Non-pigmented ciliary epithelial cell (primary cell): ENCODE data around the gene IRF9.

Source experiments
- DNase-seq: peaks from one replicate; pipeline ENCODE4 v3.0.0-alpha.2; 2010; ENCODE audit warnings: low read depth

IRF9 gene

DNA sequence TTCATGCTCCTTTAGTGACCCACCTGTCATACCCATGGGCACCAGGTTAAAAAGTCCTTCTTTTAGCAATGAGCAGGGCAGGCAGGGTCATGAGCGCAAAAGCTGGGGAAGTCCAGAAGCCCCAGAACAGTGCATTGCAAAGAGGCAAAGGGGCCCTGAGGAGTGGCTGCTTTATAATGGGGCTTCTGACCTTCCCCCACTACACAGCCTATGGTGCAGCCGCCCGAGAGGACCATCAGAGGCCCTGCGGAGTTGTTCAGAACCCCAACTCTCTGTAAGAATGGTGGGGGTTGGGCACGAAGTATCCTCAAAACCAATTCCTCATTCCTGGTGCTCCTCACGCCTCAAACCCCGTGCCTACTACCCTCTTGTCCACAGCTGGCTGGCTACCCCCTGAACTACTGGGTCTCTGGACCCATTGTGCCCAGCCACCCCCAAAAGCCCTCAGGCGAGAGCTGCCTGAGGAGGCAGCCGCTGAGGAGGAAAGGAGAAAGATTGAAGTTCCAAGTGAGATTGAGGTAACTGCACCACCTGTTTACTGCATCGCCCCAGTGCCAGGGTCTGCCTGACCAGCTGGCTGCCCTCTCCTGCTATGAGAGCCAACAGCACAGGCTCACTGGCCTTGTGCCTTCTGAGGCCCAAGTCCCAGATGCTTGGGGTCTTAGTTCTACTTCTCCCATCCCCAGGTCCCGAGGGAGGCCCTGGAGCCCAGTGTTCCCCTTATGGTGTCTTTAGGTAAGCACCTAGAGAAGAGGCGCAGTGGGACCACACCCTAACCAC is 17.5 kb downstream of the IRF9 start:
- no peak for DNase-seq

DNA sequence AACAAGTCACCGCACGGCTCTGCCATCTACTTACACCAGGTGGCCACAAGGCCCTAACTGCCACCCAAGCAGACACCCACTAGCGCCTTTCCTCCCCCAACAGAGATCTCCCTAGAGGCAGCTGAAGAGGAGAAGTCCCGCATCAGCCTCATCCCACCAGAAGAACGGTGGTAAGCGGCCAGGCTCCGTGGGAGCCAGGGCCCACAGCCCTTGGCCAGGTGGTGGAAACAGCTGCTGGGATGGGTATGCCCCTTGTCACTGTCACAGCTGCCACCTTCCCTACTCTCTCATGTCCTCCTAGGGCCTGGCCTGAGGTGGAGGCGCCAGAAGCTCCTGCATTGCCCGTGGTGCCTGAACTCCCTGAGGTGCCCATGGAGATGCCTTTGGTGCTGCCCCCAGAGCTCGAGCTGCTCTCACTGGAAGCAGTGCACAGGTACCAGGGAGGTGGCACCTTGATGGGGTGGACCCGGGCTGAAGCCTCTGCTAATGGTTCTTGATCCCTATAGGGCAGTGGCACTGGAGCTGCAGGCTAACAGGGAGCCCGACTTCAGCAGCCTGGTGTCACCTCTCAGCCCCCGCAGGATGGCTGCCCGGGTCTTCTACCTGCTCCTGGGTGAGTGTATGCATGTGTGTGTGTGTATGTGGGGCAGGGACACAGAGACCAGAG is 18.4 kb downstream of the IRF9 start:
- no peak for DNase-seq

DNA sequence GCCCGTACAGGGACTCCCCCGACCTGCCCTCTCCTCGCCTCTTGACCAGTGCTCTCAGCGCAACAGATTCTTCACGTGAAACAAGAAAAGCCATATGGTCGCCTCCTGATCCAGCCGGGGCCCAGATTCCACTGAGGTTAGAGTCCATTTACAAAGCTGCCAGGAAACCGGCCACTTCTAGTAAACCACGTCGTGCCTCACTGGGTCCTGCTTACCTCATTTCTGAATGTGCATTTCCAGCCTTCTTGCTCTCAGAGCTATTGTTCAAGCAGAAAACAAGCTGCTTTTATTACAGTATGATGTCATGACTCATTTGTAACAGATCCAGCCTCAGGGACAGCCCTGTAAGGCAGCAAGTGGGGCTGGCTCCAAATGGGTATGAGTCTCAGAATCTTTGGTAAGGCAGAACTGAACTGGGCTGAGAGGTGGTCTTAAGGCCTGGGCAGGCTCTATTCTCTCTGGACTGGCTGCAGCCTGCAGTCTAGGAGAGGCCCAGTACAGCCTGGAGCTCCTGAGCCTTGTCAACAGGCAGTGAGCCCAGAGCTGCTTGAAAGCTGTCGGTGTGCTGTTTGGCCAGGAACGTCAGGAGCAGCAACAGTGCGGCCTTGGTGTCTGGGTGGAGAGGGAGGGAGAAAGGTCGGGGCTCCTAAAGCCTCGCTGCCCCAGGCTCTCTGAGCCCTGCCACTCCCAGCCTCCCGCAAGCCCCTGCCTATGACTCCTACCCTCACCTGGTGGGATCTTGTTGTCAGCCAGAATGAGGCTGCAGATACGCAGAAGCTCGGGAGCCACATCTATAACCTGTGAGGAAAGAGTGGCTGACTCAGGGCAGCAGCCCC is 19.1 kb downstream of the IRF9 start:
- peak; percentile 60 for DNase-seq

DNA sequence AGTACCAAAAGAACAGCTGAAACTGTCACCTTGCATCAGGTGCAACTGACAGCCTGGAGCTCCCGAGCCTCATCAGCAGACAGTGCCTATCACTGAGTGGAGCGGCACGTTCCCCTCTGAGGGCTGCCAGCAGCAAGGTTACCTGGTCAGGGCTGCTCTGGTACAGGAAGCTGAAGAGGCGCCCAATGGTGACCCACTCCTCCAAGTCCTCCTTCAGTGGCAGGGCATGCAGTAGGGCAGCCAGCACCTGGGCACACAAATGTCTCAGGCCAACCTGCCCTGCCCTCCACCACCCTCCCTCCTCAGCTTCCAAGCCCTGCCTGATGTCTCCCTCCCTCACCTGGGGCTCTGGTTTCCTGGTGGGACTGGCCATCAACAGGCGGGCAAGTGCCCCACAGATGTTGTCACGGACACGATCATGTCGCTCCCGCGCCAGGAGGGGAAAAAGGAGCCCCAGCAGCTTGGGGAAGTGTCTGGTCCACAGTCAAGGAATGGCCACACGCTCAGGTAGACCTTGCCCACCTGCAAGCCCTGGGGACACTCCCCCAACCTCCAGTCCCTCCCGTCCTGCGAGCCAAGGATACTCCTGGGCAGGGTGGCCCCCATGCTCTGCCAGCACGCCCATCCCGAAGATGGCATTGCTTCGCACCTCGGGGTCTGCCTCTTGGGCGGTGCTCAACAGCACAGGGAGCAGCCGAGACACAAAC is 20.5 kb downstream of the IRF9 start:
- no peak for DNase-seq

DNA sequence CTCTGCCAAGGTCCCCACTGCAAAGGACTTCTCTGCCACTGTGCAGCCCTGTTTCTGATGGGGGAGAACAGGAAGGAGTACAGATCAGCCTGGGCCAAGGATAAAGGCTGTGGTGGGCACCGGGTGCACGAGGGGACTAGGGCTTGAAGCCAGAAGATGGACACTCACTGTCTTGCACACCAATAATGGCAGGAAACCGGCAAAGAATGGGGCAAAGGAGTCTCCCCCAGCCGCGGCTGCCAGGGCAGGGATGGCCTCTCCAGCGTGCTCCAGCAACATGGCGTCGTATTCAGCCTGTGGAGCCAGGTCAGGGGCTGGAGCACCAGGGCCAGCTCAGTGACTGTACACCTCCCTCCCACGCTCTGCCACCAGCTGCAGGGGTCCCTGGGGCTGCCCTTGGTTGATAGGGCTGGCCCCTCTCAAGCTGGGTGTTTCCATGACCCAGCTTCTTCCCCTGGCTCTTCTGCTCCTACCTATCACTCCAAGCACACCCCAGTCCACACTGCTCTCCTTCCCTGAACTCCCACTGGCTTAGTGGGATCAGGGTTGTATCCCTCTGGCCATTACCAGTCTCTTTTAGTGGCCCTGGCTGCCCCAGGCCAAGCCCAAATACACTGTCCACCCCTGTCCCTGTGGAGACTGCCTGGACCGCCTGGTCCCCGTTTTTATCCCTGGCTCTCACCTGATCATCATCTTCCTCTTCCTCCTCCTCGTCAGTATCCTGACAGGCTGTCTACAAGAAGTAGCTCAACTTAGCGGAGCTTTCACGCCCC is 21.2 kb downstream of the IRF9 start:
- DNase-seq, result no peak

DNA sequence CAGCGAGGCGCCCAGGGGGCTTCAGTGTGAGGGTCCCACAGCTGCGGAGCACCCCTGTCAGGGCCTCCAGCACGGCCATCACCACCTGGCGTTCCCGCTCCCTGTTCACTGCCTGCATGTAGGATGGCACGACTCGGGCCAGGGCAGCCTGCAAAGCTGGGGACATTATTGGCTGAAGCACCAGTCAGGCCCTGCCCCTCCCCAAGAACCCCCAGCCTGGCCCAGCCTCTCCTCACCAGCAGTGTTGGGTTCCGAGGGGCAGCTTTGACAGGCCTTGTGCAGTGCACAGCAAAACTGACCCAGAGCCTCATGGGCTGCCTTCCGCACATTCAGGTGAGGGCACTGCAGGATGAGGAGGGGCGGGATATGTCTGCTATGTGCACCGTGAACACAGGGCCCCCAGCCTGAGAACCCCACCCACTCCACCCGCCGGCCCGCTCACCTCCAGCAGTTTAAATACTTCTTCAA is 22.0 kb downstream of the IRF9 start:
- DNase-seq, result no peak

DNA sequence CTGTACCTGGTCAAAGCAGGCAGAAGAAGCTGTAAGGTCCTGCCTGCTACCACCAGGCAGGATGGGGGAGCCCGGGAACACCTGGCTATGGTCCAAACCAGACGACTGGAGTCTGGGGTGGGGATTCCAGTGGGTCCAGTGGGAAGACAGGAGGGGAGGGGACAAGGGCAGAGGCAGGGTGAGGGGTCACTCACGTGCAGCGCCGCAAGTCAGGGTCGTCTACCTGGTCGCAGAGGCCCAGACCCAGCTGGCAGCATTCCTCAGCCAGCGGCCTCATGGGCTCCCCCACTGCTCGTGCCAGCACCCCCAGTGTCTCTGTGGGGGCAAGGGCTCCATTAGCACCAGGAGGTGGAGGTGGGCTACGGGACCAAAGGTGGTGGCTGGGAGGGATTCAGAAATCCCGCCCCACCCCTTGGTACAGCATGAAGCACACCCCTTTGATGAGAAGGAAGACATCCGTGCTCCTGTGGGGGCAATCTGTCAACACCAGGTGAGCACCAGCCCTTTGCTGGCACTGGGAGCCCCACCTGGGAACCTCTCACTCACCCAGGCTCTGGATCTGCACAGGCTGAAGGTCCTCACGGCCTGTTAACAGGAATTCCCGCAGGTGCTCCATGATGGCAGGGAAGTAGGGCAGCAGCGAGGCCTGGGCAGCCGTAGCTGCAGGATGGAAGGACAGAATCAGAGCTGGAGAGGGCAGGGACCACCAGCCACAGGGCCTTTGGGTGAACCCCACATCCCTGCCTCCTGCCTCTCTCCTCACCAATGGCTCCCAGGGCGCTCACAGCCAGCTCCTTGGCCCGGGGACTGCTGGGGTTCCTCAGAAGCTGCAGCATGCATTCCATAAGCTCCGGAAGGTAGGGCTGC is 23.3 kb downstream of the IRF9 start:
- no peak for DNase-seq

DNA sequence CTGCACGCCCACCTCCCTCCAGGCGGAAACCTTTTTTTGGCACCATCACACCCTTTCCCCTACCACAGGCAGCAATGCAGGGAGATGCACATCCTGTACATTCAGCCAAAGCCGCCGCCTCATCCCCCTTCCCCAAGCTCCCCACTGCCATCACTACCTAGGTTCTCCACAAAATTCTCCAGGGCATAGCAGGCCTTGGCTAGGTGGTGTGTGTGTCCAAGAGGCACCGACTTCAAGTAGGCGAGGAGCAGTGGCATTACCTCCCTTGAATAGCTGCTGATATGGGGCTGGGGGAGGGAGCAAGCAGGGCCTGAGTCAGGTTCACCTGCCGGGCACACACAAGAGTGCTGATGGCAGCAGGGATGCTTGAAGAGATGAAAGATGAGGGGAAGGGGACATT is 24.0 kb downstream of the IRF9 start:
- no peak for DNase-seq

DNA sequence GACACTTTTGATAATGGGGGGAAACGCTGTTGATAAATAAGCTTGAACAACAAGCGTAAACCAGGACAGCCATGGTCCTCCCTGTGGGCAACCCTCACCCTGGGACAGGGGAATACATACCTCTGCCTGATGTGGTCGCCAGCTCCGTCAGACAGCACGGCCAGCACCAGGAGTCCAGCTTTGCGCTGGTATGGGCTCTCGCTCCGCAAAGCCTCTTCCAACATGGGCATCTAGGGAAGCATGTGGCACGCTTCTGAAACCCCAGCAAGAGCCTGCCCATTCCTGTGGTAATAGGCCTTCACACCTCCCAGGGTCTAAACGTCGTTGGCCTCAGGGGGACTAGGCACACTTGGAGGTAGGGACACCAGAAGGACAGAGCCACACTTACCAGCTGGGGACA is 24.7 kb downstream of the IRF9 start:
- DNase-seq, result no peak

DNA sequence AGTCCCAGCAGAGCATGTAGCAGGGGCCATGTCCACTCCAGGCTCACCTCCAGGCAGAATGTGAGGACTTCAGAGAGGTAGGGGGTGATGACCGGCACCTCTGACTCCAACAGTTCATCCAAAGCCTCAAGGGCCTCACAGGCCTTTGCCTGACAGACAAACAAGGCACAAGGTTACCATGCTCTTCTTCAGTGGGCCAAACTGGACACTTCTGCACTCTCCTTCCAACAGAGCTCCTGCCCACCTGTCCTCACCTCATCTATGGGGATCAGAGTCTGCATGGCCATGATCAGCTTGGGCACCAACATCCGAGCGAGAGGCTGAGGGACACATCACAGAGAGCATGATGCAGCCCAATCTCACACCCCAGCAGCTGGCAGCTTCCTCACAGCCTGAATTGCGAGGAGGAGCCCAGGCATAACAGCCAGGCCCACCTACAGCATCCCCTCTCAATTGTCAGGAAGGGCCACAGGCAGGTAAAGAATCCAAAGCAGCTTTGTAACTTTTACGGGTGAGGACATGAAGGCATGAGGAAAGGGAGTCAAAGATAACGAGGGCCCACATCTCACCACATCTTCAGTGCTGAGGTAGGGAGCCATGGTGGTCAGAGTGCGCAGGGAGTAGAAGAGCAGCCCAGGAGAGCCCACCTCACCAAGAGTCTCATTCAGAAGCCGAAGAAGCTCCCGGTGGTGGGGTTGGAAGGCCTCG is 25.9 kb downstream of the IRF9 start:
- no peak for DNase-seq

DNA sequence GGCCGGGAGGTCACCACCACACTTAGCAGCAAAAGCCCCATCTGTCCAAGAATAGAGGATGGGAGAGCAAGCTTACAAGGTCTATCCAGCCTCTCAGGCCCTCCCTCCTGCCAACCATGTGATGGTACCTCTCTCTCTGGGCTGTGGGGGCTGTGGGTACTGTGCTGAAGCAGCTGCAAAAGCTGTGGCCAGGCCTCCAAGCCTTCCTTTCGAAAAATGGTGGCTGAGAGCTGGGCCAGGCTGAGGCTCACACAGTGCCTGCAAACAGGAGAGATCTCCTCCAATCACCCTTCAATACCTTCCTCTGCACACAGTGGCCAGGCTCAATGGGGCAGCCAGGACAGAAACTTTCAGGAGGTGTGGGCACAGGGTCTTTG is 26.5 kb downstream of the IRF9 start:
- no peak for DNase-seq

DNA sequence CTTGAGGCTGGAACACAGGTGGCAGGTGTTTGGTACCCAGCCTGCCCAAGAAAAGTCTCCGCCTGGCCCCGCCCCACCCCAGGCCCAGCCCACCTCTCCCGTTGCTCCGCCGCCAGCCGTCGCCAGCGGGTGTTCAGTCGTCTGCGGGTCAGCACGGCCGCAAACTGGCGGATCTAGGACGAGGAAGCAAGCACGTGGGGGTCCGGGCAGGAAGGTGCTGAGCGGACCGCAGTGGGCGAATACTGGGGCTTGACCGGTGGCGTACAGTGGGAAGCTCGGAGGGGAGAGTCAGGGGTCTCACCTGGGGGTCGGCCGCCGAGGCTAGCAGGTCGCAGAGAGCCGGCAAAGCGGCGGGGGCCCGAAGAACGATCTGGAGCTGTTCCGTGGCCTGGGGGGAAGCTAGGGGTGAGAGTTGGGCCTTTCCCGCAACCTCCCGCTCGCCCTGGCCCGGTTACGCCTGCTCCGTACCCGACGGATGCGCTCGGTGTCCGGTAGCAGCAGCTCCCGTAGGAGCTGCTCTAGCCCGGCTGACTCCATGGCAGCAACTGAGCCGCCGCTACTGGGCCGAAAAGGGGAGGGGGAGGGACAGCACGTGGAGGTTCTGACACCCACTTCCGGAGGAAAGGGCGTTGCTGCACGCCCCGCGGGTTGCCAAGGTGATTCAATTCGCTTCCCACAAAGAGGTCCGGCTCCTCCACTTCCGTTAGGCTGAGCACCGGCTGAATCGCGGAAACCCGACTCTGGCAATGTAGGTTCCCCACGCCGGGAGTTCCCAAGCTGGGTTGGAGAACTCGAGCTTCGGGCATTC is 27.4 kb downstream of the IRF9 start, which contains the start of gene IPO4:
IPO4 (minus strand) TSS at position 566 of the 808 bp plus-strand sequence; CDS start at position 537, 29 bp downstream.
- peak; percentile 92 for DNase-seq

DNA sequence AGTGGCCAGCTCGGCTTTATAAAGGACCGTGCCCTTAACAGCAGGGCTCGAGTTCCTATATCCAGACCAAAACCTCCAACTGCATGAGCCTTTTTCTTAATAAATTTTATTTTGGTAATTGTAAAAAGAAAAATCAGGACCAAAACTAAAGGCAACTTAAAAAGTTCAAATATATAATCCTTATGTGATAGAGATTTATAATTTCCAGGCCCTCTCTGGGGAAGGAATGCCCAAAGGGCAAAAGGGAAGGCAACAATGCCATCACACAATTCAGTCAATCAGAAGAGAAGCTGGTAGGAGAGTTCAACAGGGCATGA is 28.0 kb downstream of the IRF9 start:
- no peak for DNase-seq

DNA sequence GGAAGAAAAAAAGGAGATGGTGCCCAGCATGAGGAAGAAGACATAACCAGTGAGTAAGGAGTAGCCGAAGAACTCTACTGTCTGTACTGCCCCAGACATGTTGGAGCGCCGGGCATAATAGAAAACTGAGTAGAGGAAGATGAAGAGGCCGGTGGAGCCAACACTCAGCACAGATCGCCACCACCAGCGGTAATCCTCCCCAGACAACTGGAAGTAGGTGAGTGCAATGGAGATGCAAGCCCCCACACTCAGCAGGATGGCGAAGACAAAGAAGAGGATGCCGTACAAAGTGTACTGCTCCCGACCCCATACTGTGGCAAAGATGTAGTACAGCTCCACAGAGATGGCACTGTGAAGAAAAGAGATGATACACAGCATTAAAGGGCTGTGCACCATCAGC is 28.4 kb downstream of the IRF9 start:
- DNase-seq, result no peak

DNA sequence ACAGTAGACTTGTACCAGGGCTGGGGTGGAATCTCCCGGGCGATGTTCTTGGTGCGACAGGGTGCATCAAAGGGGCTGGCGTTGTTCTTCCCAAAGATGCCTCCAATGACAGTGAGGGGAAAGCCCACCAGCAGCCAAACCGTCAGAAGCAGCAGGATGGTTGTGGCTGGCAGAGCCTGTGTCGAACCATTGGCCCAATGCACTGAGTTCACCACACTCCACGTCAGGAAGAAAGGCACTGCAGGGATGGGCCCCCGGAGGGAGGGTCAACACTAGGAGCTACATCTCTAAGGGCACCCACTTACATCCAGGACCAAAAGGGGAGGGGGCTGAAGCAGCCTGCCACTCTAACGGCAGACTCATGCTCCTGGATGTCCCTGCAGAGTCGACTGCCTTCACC is 29.4 kb downstream of the IRF9 start:
- no peak for DNase-seq

DNA sequence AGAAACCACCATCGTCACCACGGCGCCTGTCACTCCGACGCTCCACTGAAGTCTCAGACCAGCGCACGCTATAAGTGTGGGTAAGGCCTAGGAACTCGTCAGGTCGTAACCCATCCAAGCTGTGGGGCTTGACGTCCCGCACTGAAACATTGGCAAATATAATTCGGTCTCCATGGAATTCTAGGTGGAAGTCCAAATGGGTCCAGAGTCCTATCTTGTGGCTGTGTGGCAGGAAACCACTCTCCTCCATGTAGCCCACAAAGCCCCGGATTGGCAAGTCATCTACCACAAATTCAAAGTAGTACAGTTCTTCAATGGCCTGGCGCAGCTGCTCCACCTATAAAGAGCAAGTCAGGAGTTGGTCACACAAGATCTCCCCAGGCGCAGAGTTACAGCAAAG is 31.9 kb downstream of the IRF9 start:
- DNase-seq, result no peak

DNA sequence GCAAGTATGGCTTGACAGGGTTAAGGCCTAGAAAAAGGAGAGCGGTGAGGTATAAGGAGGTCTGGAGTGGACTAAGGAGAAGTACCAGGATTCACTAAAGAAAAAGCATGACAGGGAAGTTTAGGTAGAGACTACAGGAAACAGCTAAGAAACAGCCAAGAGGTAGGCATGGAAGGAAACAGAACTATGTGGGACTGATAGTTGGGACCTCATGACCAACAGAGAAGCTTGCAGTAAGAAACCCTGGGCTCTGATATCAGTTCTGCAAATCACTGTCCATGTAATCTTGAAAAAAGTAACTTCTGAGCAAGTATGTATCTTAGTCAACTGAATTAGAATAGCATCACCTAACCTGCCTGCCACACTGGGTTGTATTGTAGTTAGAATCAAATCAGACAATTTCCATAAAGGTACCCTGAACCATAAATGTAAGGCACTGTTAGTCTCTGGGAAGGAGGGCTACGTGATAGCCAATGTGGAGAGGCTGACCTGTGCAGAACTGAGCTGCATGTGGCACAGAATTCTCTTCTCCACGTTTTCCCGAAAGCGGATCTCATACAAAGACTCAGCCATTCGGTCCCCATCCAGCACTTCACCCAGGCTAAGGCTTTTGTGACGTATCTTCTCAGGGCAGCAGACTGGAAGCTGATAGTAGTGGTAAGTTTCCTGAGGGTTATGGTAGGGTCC is 33.3 kb downstream of the IRF9 start:
- DNase-seq, result no peak

DNA sequence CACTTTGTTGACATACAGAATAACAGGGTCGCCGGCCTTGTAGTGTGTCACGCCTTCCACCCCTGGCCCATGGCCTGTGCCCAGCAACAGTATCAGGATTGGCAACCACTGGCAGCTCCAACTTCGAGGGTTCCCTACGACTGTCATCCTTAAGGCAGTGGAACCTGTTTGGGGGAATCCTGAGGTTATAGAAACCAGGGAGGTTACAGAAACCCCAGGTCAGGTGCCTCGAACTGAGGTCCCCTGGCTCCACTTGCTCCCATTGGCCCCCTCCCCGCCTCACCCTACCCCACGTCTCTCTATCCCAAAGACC is 33.8 kb downstream of the IRF9 start:
- no peak for DNase-seq
